T-cell (primary cell): ENCODE measurements around the gene TIAM2. TPM values are rescaled to one million over a fixed set of nuclear protein-coding genes. Genes with fewer than 3 reads are reported as not detected.
"Not testable (repeated sequence)": the region's sequence is repeated elsewhere in the genome, so short reads cannot be mapped to it uniquely, and the experiment has no call there.

Experiments used
- ATAC-seq, 4 experiments: fragments of 200-7000 bp in 3 of 4; fragments of 150-1000 bp in 1 of 4; cut with Tn5 transposase; replicated peaks in 1 of 4; 1 replicate in 3 of 4; 2 replicates in 1 of 4; pipeline ENCODE4 v1.10.0; 2021; ENCODE audit warnings: moderate library complexity in 3 of 4, mild to moderate bottlenecking in 2 of 4, moderate number of reproducible peaks in 1 of 4
- CTCF ChIA-PET, 2 donors: fragments of 300-600 bp; sonication (Branson Sonifier 250); formaldehyde crosslinking; loops; one replicate each; lab custom pipeline; 2022; ENCODE audit warnings: antibody characterized with exemption in 2 of 2; lab: Charles Lee
- POLR2A ChIA-PET, 2 donors: fragments of 300-600 bp; sonication (Branson Sonifier 250); formaldehyde crosslinking; loops; one replicate each; lab custom pipeline; 2022; ENCODE audit warnings: antibody characterized with exemption in 2 of 2; lab: Charles Lee
- DNase-seq, 35 experiments: peaks; one replicate each; pipeline versions ENCODE4 v3.0.0 to v3.0.0-alpha.2; 2013 to 2023
- H3K27ac ChIP-seq: one replicate; pipeline ENCODE4 v1.5.1; 2013; ENCODE audit warnings: low read length
- H3K27me3 ChIP-seq, 2 experiments: replicated peaks in 1 of 2; 1 replicate in 1 of 2; 2 replicates in 1 of 2; pipeline versions ENCODE4 v1.6.1 to v1.7.0; 2013; ENCODE audit warnings: low read length in 1 of 2, mixed read lengths in 1 of 2; ENCODE audit not compliant: control insufficient read depth in 2 of 2, insufficient read depth in 2 of 2; ENCODE audit errors: extremely low read depth in 1 of 2
- H3K36me3 ChIP-seq, 2 donors: 1 replicate in 1 of 2; 2 replicates in 1 of 2; pipeline versions ENCODE4 v1.6.1 to v1.7.0; 2013; ENCODE audit warnings: low read length in 1 of 2; ENCODE audit not compliant: control insufficient read depth in 2 of 2, insufficient read depth in 1 of 2; ENCODE audit errors: extremely low read depth in 1 of 2
- H3K4me1 ChIP-seq, 2 experiments: 1 replicate in 1 of 2; 2 replicates in 1 of 2; pipeline versions ENCODE4 v1.6.1 to v1.7.0; 2013; ENCODE audit warnings: low read length in 2 of 2, mixed read lengths in 1 of 2; ENCODE audit not compliant: insufficient read depth in 2 of 2, control insufficient read depth in 1 of 2; ENCODE audit errors: extremely low read depth in 1 of 2
- H3K4me3 ChIP-seq, 2 donors: 1 replicate in 1 of 2; 2 replicates in 1 of 2; pipeline versions ENCODE4 v1.5.1 to v1.7.0; 2013; ENCODE audit warnings: mild to moderate bottlenecking in 2 of 2, low read length in 1 of 2, moderate library complexity in 1 of 2; ENCODE audit not compliant: control insufficient read depth in 1 of 2; ENCODE audit errors: extremely low read depth in 1 of 2
- H3K9me3 ChIP-seq: 2 replicates; pipeline ENCODE4 v1.7.0; 2013
- H3K27ac Mint-ChIP-seq, 2 donors: one replicate each; pipeline ENCODE4 v1.8.0; 2020 to 2021; ENCODE audit warnings: mild to moderate bottlenecking in 2 of 2, mixed read lengths in 2 of 2
- H3K27me3 Mint-ChIP-seq, 2 donors: one replicate each; pipeline ENCODE4 v1.8.0; 2021 to 2022; ENCODE audit warnings: mixed read lengths in 2 of 2
- H3K36me3 Mint-ChIP-seq: one replicate; pipeline ENCODE4 v1.8.0; 2021; ENCODE audit warnings: mixed read lengths
- H3K4me1 Mint-ChIP-seq, 3 donors: one replicate each; pipeline ENCODE4 v1.8.0; 2020 to 2022; ENCODE audit warnings: mixed read lengths in 3 of 3, mild to moderate bottlenecking in 1 of 3
- H3K4me3 Mint-ChIP-seq, 3 donors: one replicate each; pipeline ENCODE4 v1.8.0; 2020 to 2022; ENCODE audit warnings: mild to moderate bottlenecking in 3 of 3, mixed read lengths in 3 of 3, moderate library complexity in 3 of 3
- H3K9me3 Mint-ChIP-seq, 3 donors: one replicate each; pipeline ENCODE4 v1.8.0; 2020 to 2022; ENCODE audit warnings: mixed read lengths in 3 of 3
- WGBS: methylation state at CpG from one replicate; pipeline ENCODE4 v1.1.5; 2013; ENCODE audit warnings: missing lambda C conversion rate; ENCODE audit not compliant: insufficient coverage; 5-methylcytosine and 5-hydroxymethylcytosine counted together
- total RNA-seq, 35 experiments: library from RNA in 6 of 35; stranded (reverse) in 6 of 35; fragments of 120-200 nt in 1 of 35; gene quantifications; one replicate each; pipeline versions ENCODE4 v1.2.1 to v1.2.4 and lab custom pipeline; 2013 to 2026

TIAM2 gene
- total RNA-seq, 5 donors from 2014 or later (not counting 1 experiment from before 2014, with no cell fraction given) = 4.6 to 7.1 (median 6.8) TPM

GRCh38 chr6:155181498-155181897, 186.4 kb downstream of the TIAM2 start:
- no peak overlapping the region for H3K27ac Mint-ChIP-seq

GRCh38 chr6:155182103-155182502, 187.0 kb downstream of the TIAM2 start:
- Histone ChIP-seq H3K4me3 (no peak overlapping the region), H3K9me3 (no peaks in the 10 kb centered on the region), H3K27ac (no peak overlapping the region), H3K27me3 (no peaks in the 10 kb centered on the region), H3K36me3 (no peaks in the 10 kb centered on the region), H3K4me1 (peaks cover 1 to 2% of the 10 kb centered on the region in 2 experiments)
- POLR2A ChIA-PET = no interaction called here
- ATAC-seq = no peak
- H3K27ac Mint-ChIP-seq = no peak overlapping the region
- peaks cover 0 to 15% (median 2%) of the 10 kb centered on the region in 3 donors for H3K4me1 Mint-ChIP-seq
- H3K4me3 Mint-ChIP-seq = no peak overlapping the region
- no peaks in the 10 kb centered on the region for H3K36me3 Mint-ChIP-seq
- 93% methylated on average over 13 of the region's 16 CpGs for WGBS
- no peak for DNase-seq
- H3K9me3 Mint-ChIP-seq = no peaks in the 10 kb centered on the region
- no peaks in the 10 kb centered on the region for H3K27me3 Mint-ChIP-seq
- CTCF ChIA-PET = interaction anchor here in 1 of 2 donors (0.6 to 1.4 kb wide), 2 partner anchors 506 to 1653 kb away, joined by 3 read pairs; no protein-coding TSS in a partner anchor

More at GRCh38 chr6:155181498-155181897, 186.4 kb downstream of the TIAM2 start:
- Histone ChIP-seq H3K27me3 (no peaks in the 10 kb centered on the region), H3K9me3 (no peaks in the 10 kb centered on the region), H3K27ac (no peak overlapping the region), H3K36me3 (no peaks in the 10 kb centered on the region), H3K4me3 (no peak overlapping the region), H3K4me1 (peaks cover 0 to 2% of the 10 kb centered on the region in 2 experiments)
- H3K4me3 Mint-ChIP-seq = no peak overlapping the region
- peak in 1 of 35 experiments; percentile 8 for DNase-seq
- POLR2A ChIA-PET = no interaction called here
- no peaks in the 10 kb centered on the region for H3K27me3 Mint-ChIP-seq
- no peaks in the 10 kb centered on the region for H3K9me3 Mint-ChIP-seq
- H3K4me1 Mint-ChIP-seq = peaks cover 0 to 14% (median 2%) of the 10 kb centered on the region in 3 donors
- no peak for ATAC-seq
- CTCF ChIA-PET = interaction anchor here in 1 of 2 donors (1.4 kb wide), 1 partner anchor 505 kb away, joined by 3 read pairs; no protein-coding TSS in a partner anchor
- WGBS = 43% methylated on average over 1 of the region's 3 CpGs
- no peaks in the 10 kb centered on the region for H3K36me3 Mint-ChIP-seq

- no peaks in the 10 kb centered on the region for H3K36me3 ChIP-seq
- H3K4me3 ChIP-seq = no peak overlapping the region
- no peaks in the 10 kb centered on the region for H3K9me3 ChIP-seq
- no peak for DNase-seq
- peak in 1 of 4 experiments; percentile 21 for ATAC-seq
- no peaks in the 10 kb centered on the region for H3K27me3 ChIP-seq
- Mint-ChIP-seq H3K27ac (no peak overlapping the region), H3K9me3 (no peaks in the 10 kb centered on the region), H3K4me3 (no peak overlapping the region), H3K4me1 (peaks cover 0 to 23% (median 7%) of the 10 kb centered on the region in 3 donors), H3K27me3 (no peaks in the 10 kb centered on the region), H3K36me3 (no peaks in the 10 kb centered on the region)
- peaks cover 2 to 7% of the 10 kb centered on the region in 2 experiments for H3K4me1 ChIP-seq
- 83% methylated on average over 5 of the region's 5 CpGs for WGBS
- ChIA-PET POLR2A (no interaction called here), CTCF (no interaction called here)
- H3K27ac ChIP-seq = no peak overlapping the region
Observed at GRCh38 chr6:155183095-155183494, 188.0 kb downstream of the TIAM2 start.

- H3K36me3 Mint-ChIP-seq, POLR2A ChIA-PET, H3K36me3 ChIP-seq, H3K4me3 Mint-ChIP-seq, H3K9me3 ChIP-seq, H3K27ac ChIP-seq, H3K27me3 Mint-ChIP-seq, DNase-seq, H3K27me3 ChIP-seq, H3K27ac Mint-ChIP-seq, H3K9me3 Mint-ChIP-seq, H3K4me3 ChIP-seq, ATAC-seq: not testable (repeated sequence)
- WGBS = 100% methylated on average over 1 of the region's 9 CpGs
- H3K4me1 Mint-ChIP-seq = peaks cover 12 to 43% (median 22%) of the 10 kb centered on the region in 3 donors
- H3K4me1 ChIP-seq = peaks cover 4 to 11% of the 10 kb centered on the region in 2 experiments
- CTCF ChIA-PET = interaction anchor here (0.8 to 1.3 kb wide), 2 partner anchors 9 to 47 kb away, joined by 7 to 9 read pairs; no protein-coding TSS in a partner anchor
Observed at GRCh38 chr6:155185041-155185440, 189.9 kb downstream of the TIAM2 start.

- Histone ChIP-seq H3K4me3 (no peak overlapping the region), H3K36me3 (no peaks in the 10 kb centered on the region), H3K4me1 (peaks cover 4 to 11% of the 10 kb centered on the region in 2 experiments), H3K27ac (no peak overlapping the region), H3K9me3 (no peaks in the 10 kb centered on the region), H3K27me3 (no peaks in the 10 kb centered on the region)
- CTCF ChIA-PET = interaction anchor here in 1 of 2 donors (1.3 kb wide), 1 partner anchor 10 kb away, joined by 9 read pairs; no protein-coding TSS in a partner anchor
- Mint-ChIP-seq H3K27ac (no peak overlapping the region), H3K36me3 (no peaks in the 10 kb centered on the region), H3K27me3 (no peaks in the 10 kb centered on the region), H3K4me1 (peaks cover 12 to 48% (median 23%) of the 10 kb centered on the region in 3 donors), H3K9me3 (no peaks in the 10 kb centered on the region), H3K4me3 (no peak overlapping the region)
- 96% methylated on average over 4 of the region's 6 CpGs for WGBS
- no peak for ATAC-seq
- no peak for DNase-seq
- POLR2A ChIA-PET = no interaction called here
Observed at GRCh38 chr6:155185544-155185943, 190.4 kb downstream of the TIAM2 start.

GRCh38 chr6:155186052-155186658, 191.0 kb downstream of the TIAM2 start:
- H3K36me3 Mint-ChIP-seq = no peaks in the 10 kb centered on the region
- no peak for DNase-seq
- peaks cover 12 to 50% (median 27%) of the 10 kb centered on the region in 3 donors for H3K4me1 Mint-ChIP-seq
- no peaks in the 10 kb centered on the region for H3K27me3 ChIP-seq
- ChIA-PET CTCF (interaction anchor here in 1 of 2 donors (1.3 kb wide), 1 partner anchor 10 kb away, joined by 9 read pairs; no protein-coding TSS in a partner anchor), POLR2A (no interaction called here)
- no peaks in the 10 kb centered on the region for H3K9me3 Mint-ChIP-seq
- H3K27ac ChIP-seq = no peak overlapping the region
- no peak overlapping the region for H3K4me3 Mint-ChIP-seq
- no peaks in the 10 kb centered on the region for H3K9me3 ChIP-seq
- H3K27ac Mint-ChIP-seq = peak overlapping the region in 1 of 2 donors; percentile 62
- no peaks in the 10 kb centered on the region for H3K36me3 ChIP-seq
- no peak for ATAC-seq
- WGBS = 32% methylated on average over 4 of the region's 6 CpGs
- no peak overlapping the region for H3K4me3 ChIP-seq
- peaks cover 4 to 11% of the 10 kb centered on the region in 2 experiments for H3K4me1 ChIP-seq
- H3K27me3 Mint-ChIP-seq = no peaks in the 10 kb centered on the region
